DND-41 (cell line): ENCODE measurements around the gene C7orf25.

Experiments
- EZH2 ChIP-seq: IDR thresholded peaks from 3 replicates; pipeline ENCODE4 v1.6.1; 2012; ENCODE audit warnings: borderline replicate concordance, low read depth, mild to moderate bottlenecking, moderate library complexity, low read length, inconsistent platforms; ENCODE audit not compliant: severe bottlenecking
- TF ChIP-seq, protein P1 (sequence below): IDR thresholded peaks from 2 replicates; pipeline ENCODE4 v1.5.1; 2012; ENCODE audit warnings: borderline replicate concordance, low read length, moderate library complexity, mild to moderate bottlenecking; ENCODE audit not compliant: poor library complexity, severe bottlenecking; ENCODE audit errors: extremely low read depth

- TF ChIP-seq EZH2, result no peak
- TF ChIP-seq, protein P1, sequence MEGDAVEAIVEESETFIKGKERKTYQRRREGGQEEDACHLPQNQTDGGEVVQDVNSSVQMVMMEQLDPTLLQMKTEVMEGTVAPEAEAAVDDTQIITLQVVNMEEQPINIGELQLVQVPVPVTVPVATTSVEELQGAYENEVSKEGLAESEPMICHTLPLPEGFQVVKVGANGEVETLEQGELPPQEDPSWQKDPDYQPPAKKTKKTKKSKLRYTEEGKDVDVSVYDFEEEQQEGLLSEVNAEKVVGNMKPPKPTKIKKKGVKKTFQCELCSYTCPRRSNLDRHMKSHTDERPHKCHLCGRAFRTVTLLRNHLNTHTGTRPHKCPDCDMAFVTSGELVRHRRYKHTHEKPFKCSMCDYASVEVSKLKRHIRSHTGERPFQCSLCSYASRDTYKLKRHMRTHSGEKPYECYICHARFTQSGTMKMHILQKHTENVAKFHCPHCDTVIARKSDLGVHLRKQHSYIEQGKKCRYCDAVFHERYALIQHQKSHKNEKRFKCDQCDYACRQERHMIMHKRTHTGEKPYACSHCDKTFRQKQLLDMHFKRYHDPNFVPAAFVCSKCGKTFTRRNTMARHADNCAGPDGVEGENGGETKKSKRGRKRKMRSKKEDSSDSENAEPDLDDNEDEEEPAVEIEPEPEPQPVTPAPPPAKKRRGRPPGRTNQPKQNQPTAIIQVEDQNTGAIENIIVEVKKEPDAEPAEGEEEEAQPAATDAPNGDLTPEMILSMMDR, result no peak
Measured at GRCh38 chr7:42929449-42929848, 17.6 kb upstream of the C7orf25 start.
